NB4 (cell line): ENCODE results near the gene GJA3.

Experiments
- MAX ChIP-seq: IDR thresholded peaks from 2 replicates; pipeline ENCODE4 v1.6.1; 2011; ENCODE audit warnings: low read depth, low read length
- POLR2A ChIP-seq: IDR thresholded peaks from 2 replicates; pipeline ENCODE4 v1.6.1; 2011; ENCODE audit warnings: mild to moderate bottlenecking; ENCODE audit not compliant: insufficient read length; ENCODE audit errors: extremely low read depth
- TF ChIP-seq, protein P1 (sequence below): IDR thresholded peaks from one replicate; pipeline ENCODE4 v1.5.1; 2012; ENCODE audit warnings: low read depth, low read length

- TF ChIP-seq, protein P1, sequence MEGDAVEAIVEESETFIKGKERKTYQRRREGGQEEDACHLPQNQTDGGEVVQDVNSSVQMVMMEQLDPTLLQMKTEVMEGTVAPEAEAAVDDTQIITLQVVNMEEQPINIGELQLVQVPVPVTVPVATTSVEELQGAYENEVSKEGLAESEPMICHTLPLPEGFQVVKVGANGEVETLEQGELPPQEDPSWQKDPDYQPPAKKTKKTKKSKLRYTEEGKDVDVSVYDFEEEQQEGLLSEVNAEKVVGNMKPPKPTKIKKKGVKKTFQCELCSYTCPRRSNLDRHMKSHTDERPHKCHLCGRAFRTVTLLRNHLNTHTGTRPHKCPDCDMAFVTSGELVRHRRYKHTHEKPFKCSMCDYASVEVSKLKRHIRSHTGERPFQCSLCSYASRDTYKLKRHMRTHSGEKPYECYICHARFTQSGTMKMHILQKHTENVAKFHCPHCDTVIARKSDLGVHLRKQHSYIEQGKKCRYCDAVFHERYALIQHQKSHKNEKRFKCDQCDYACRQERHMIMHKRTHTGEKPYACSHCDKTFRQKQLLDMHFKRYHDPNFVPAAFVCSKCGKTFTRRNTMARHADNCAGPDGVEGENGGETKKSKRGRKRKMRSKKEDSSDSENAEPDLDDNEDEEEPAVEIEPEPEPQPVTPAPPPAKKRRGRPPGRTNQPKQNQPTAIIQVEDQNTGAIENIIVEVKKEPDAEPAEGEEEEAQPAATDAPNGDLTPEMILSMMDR, result no peak
- no peak for TF ChIP-seq MAX
- TF ChIP-seq POLR2A, result no peak
Observed at GRCh38 chr13:20141238-20142022, 19.4 kb downstream of the GJA3 start.
